A172 (cell line): ENCODE results near the gene TAB3. TPM values are rescaled to one million over a fixed set of nuclear protein-coding genes. Genes with fewer than 3 reads are reported as not detected.

ENCODE experiments used
- DNase-seq: peaks from one replicate; pipeline ENCODE4 v3.0.0-alpha.2; 2015; ENCODE audit warnings: low spot score
- total RNA-seq: library from RNA; depleted of rRNA; stranded (reverse); fragments of >200 nt; shearing (Covaris generic); gene quantifications from 2 replicates; pipeline ENCODE4 v1.2.3, GENCODE V29; 2014; rRNA removed

The TAB3 gene
- total RNA-seq: 29.9 and 33.5 TPM in 2 replicates

GRCh38 chrX:30889147-30890140 is at the start of gene TAB3:
TAB3 (minus strand) TSS chrX:30889254; CDS start chrX:30859588, 29,666 bp downstream.
- peak; percentile 98 for DNase-seq

- no peak for DNase-seq
These were observed 49.2 kb upstream of the TAB3 start for GRCh38 chrX:30938295-30938694.

GRCh38 chrX:30935985-30936384 is 46.9 kb upstream of the TAB3 start:
- peak; percentile 57 for DNase-seq

GRCh38 chrX:30931920-30932319 is 42.9 kb upstream of the TAB3 start:
- DNase-seq: no peak

GRCh38 chrX:30930679-30931078 is 41.6 kb upstream of the TAB3 start:
- no peak for DNase-seq

GRCh38 chrX:30930143-30930542 is 41.1 kb upstream of the TAB3 start:
- no peak for DNase-seq

- peak; percentile 53 for DNase-seq
These were observed 31.2 kb upstream of the TAB3 start for GRCh38 chrX:30920271-30920670.

GRCh38 chrX:30918480-30918879 is 29.4 kb upstream of the TAB3 start:
- DNase-seq: no peak

GRCh38 chrX:30913492-30913891 is 24.4 kb upstream of the TAB3 start:
- no peak for DNase-seq

- DNase-seq: peak; percentile 55
These were observed 21.2 kb upstream of the TAB3 start for GRCh38 chrX:30910124-30910860.

GRCh38 chrX:30906726-30907125 is 17.7 kb upstream of the TAB3 start:
- peak; percentile 93 for DNase-seq

GRCh38 chrX:30905321-30905720 is 16.3 kb upstream of the TAB3 start:
- DNase-seq: no peak

GRCh38 chrX:30904632-30905031 is 15.6 kb upstream of the TAB3 start:
- no peak for DNase-seq

GRCh38 chrX:30904186-30904585 is 15.1 kb upstream of the TAB3 start:
- DNase-seq: no peak

GRCh38 chrX:30900227-30900626 is 11.2 kb upstream of the TAB3 start:
- DNase-seq: no peak

- DNase-seq: no peak
These were observed 9.8 kb upstream of the TAB3 start for GRCh38 chrX:30898886-30899285.

GRCh38 chrX:30895370-30895769 is 6.3 kb upstream of the TAB3 start:
- peak; percentile 10 for DNase-seq

- DNase-seq: peak; percentile 13
These were observed 4.2 kb upstream of the TAB3 start for GRCh38 chrX:30893206-30893605.

- DNase-seq: no peak
These were observed 3.5 kb upstream of the TAB3 start for GRCh38 chrX:30892591-30892990.

GRCh38 chrX:30888526-30889146 is 418 bp downstream of the TAB3 start:
- DNase-seq: peak; percentile 14

GRCh38 chrX:30887721-30888120 is 1.3 kb downstream of the TAB3 start:
- no peak for DNase-seq

- no peak for DNase-seq
These were observed 1.8 kb downstream of the TAB3 start for GRCh38 chrX:30887288-30887687.
